ENCODE data around the gene BANK1. TPM values are rescaled to one million over a fixed set of nuclear protein-coding genes. Genes with fewer than 3 reads are reported as not detected.

Gene BANK1
- total and polyA plus RNA-seq, 2 of the 8 experiments (the other 6 are each of a cell fraction or from before 2014, with no cell fraction given): 0.59 to 0.93 TPM

DNA sequence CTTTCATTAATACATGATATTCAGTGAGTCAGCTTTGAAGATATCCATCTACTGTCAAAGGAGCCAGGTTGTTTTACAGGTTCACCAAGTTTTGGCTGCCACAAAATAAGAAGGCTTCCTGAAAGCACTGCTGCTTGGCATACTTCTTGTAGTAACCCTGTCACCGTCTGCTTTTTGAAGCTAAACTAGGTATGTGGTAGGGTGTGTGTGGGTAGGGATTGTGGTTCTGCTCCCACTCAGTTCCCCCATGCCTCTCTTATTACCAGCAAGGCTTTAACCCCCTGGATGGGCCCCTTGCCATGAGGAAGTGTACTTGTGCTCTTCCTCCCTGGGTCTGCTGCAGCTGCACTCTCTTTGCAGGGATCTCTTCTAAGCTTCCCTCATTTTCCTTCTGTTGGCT lies 191.2 kb downstream of the BANK1 start (continued):
- TF ChIP-seq RNF2 (IDR thresholded peaks at IDR 0.05; ENCODE audit: borderline replicate concordance, low read depth, low read length, missing control alignments, poor library complexity, severe bottlenecking): no peak
